Stimulated activated CD8-positive, alpha-beta memory T cell treated with anti-CD3 and anti-CD28 coated beads, Interleukin-12 subunit alpha, Interleukin-12 subunit beta, amount 100 ng/mL, for 24 hours (primary cell): Measurements from ENCODE around the gene SRRD.
A peak's percentile ranks its signal among the peaks of the same experiment; 100 is the strongest.
"Not testable (repeated sequence)": the region's sequence is repeated elsewhere in the genome, so short reads cannot be mapped to it uniquely, and the experiment has no call there.

Source experiments
- DNase-seq: peaks from one replicate; pipeline ENCODE4 v3.0.0-alpha.2; 2020; ENCODE audit errors: extremely low read depth

SRRD gene, protein sequence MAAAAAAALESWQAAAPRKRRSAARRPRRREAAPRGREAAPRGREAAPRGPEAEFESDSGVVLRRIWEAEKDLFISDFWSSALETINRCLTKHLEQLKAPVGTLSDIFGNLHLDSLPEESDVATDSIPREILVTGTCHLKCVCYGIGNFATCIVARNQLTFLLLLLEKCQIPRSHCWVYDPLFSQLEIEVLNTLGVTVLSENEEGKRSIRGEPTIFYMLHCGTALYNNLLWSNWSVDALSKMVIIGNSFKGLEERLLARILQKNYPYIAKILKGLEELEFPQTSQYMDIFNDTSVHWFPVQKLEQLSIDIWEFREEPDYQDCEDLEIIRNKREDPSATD

DNA sequence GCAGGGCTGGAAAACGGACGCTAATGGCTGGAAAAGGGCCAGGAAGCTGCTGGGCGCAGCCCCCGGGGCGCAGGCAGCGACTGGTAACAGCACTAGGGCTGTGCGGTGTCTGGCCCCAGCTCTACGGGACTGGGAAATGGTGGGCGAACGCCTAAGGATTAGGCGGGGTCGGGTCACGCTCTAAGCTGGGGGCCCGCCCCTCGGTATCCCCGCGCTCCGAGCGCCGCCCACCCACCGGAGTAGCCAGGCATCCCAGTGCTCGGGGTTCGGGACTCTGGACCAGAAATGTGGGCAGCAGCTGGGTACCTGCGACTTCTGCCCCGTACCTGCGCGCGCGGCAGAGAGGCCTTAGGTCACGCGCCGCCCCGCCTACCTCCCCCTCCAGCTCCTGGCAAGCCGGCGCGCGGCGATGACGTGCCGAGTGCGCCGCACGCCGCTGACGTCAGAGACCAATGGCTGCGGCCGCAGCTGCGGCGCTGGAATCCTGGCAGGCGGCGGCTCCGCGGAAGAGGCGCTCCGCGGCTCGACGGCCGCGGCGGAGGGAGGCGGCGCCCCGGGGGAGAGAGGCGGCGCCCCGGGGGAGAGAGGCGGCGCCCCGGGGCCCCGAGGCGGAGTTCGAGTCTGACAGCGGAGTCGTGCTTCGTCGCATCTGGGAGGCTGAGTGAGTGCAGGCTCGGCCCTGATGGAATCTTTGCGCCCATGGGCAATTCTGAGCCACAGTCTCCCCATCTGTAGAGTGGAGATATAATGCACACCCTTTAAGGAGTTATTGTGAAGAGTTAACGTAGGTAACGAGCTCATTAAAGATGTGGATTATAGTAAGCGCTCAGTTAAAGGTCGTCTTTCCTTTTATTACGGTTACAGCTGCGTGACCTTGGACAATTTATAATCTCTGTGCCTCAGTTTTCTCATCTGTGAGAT is at the start of gene SRRD, which contains the start of gene HPS4:
Gene SRRD (plus strand): TSS at position 439 of the 921 bp plus-strand sequence. CDS start 14 bp downstream, at position 453.
Gene HPS4 (minus strand): TSS at position 345 of the 921 bp plus-strand sequence. CDS start 2,021 bp downstream, outside the sequence.
- DNase-seq, result peak; percentile 66

DNA sequence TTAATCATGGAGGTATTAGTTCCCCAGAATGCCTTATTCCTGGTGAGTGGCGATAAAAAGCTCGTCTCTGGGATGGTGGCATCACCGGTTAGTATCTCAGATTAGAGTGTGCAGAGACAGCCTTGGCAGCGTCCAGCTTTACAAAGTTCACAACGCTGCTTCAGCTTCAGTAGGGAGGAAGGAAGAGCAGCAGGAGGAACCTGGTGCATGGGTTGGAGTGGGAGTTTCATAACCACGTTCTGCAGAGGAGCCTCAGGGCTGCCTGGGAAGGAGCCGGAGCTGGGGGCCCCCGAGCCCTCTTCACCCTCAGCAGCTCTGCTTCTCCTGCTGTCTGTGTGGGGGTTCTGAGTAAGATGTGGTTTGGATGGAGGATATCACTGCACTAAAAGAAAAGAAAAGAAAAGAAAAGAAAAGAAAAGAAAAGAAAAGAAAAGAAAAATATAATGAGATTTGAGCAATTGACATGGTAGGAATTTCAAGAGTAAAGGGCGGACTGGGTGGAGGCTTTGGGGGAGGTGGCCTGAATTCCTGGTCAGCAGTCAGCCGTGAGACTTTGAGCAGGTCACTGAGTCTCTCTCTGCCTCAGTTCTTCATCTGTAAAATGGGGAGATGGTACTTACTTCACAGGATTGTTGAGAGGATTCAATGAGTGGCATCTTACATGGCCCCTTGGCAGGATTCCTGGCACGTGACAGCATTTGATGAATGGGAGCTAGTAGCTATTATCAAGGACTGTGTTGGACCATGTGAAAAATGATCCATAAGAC is 48.2 kb upstream of the SRRD start:
- no peak for DNase-seq

DNA sequence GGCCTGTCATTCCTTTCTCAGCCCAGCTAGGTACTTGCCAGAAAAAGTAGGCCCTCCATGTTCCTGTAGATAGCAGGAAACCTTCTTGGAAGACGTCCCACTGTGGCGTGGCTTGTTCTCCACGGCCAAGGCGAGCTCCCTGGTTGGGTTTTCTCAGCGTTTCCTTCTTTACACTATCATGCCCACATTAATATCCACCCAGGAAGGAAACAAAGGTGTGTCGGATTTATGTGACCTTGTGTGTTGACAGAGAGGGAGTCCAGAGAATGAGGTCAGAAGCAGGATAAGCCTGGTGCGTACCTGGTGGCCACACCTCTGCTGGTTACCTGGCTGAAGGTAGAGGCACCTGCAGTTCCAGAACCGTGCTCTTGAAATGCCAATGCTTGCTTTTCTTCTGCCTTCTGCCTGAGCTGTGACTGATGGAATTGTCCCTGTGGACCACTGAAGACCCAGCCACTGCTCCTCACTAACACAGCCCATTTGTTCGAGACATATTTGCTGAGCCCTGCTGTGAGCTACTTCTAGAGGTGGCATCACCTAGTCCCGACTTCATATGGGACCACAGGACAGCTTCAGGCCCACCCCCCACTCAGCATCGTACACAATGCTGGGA is 46.7 kb upstream of the SRRD start:
- DNase-seq, result no peak

DNA sequence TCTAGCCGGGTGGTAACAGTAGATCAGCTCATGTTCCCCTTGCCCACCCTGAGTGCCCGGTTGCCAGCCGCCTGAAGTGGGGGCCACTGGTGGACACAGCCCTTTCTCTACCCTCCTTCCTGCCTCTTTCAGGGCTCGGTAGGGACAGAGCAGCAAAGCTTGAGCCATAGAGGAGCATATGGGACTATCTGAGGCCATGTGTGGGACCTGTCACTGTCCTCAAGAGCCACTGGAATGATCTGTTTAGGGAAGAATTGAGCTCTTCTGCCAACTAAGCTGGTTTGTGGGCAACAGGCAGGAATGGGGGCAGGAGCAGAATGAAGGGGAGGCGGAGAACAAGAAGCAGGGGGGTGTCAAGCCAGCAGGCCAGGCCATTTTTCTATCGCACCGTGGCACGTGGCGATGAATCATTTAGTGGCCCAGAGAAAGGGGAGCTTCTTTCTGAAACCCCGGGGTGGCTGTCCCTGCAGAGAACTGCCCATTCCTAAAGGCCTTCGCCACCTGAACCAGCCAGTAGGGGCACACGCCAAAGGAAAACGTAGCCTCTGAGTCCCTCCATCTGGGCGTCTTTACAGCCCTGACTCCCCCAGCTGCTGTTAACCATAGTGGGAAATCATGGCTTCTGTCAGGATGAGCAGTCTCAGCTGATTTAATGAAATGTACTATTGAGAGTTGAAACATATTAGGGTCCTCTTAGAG is 45.8 kb upstream of the SRRD start:
- DNase-seq, result no peak

DNA sequence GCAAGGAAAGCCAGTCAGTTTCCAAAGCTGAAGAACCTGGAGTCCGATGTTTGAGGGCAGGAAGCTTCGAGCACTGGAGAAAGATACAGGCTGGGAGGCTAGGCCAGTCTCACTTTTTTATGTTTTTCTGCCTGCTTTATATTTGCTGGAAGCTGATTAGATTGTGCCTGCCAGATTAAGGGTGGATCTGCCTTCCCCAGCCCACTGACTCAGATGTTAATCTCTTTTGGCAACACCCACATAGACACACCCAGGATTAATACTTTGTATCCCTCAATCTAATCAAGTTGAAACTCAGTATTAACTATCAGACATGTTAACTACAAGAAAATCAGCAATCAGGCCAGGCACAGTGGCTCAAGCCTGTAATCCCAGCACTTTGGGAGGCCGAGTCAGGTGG is 44.9 kb upstream of the SRRD start:
- DNase-seq, result not testable (repeated sequence)

DNA sequence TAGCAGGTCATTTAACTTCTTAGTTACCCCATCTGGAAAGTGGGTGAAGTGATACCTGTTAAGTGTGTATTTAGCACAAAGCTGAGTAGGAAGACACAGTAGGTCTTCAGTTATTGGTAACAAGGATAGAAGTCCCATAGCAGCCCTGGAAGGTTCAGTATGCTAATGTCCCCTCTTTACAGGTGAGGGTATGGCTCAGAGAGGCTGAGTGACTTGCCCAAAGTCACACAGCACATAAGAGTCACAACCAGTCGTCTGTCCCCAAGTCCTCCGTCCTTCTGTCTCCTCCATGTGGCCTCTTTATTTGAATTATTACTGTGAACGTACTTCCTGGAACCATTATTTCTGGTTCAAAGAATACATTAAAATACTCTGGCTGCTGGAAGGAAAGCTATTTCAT is 44.1 kb upstream of the SRRD start:
- DNase-seq, result no peak

DNA sequence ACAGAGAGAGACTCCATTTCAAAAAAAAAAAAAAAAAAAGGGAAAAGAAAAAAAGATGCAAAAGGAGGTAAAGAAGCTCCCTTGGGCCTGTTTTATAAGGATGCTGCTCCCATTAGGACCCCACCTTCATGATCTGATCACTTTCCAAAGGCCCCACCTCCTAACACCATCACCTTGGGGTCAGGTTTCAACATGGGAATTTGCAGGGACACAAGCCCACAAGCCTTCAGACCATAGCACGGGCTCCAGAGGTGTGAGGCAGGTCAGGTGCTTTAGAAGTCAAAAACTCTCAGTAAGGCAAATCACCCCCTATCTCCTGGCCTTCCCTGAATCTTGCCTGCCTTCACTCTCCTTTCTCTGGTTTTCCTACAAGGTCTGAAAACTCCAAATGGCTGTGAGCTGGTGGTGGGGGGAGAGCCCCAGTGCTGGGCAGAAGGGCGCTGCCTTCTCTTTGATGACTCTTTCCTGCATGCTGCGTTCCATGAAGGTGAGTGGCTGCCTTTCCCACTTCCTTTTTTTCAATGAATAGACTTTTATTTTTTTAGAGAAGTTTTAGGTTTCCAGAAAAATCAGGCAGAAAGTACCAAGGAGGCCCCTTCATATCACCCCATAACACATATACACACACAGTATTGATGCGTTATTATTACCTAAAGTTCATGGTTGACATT is 41.5 kb upstream of the SRRD start:
- DNase-seq, result no peak

DNA sequence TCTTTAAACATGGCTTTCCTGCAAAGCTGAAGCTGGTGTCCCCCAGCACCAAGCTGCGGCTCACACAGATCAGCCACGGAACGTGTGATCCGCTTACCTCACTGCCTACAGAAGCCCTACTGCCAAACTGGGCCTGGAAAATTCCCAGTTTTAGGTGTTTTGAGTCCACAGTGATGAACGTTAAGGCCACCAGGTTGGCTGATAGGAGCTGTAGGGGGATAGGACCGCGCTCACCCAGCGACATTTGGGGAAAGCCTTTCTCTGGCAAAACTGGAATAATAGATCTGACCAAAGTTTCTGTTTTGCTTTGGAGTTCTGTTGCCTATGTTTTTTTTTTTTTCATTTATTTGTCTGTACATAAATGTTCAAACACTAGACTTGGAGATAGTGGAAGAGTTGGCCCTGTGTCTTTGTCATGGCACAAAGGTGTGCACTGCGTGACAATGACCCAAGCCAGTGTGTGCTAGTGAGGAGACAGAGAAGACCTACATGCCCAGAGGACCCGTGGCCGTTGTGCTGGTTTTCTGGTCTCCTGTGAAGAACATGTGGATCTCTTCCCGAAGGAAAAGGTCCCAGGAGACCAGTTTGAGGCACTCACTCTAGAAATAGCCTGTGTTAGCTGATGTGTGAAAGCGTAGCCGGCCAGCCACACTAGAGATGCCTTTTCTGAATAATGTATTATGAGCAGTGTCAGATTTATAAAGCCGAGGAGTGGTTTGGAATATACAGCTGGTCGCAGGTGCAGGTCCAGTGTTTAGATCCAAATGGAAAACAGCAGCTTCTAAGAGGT is 39.6 kb upstream of the SRRD start:
- DNase-seq, result no peak

DNA sequence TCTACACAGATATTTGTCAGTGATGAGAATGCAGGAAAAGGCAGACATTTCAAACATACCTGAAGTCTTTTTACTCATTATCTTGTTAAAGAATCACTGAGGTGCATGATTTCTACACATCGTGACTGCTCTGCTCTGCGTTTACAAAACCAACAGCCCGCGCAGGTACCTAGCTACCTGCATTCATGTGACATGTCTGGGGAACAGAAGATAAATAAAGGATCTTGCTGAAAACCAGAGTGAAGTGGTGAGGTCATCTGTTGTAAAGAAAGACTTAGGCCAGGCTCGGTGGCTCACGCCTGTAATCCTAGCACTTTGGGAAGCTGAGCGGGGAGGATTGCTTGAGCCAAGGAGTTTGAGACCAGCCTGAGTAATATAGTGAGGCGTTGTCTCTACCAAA is 38.9 kb upstream of the SRRD start:
- no peak for DNase-seq

DNA sequence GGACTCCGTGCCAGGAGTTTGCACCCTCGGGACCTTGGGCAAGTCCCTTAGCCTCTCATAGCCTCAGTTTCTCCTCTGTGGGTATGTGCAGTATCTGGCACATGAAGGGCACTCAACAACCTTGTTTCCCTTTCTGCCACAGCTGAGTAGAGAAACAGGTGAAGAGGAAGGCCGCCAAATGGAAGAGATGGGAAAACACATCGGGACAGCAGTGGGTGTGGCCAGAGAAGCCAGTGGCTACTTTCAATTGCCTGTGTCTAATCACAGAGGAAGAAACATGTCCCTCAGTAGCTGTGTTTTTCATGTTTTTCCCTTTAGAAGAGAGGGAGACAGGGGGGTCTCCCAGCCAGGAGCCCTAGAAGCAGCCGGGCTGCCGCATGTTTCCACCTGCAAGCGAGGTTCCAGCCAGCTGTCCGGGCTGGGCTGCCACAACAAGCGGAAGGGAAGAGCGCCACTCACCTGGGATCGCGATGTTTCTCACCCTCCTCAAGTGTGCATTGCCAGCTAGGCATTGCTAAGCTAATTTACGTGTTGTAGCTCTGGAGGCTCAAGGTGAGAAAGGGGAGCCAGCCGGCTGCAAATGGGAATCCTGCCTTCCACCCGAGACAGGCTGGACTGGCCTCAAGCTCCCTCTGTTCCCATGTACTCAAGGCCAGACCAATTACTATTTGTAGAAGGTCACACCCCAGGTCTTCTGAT is 38.0 kb upstream of the SRRD start:
- DNase-seq, result no peak

DNA sequence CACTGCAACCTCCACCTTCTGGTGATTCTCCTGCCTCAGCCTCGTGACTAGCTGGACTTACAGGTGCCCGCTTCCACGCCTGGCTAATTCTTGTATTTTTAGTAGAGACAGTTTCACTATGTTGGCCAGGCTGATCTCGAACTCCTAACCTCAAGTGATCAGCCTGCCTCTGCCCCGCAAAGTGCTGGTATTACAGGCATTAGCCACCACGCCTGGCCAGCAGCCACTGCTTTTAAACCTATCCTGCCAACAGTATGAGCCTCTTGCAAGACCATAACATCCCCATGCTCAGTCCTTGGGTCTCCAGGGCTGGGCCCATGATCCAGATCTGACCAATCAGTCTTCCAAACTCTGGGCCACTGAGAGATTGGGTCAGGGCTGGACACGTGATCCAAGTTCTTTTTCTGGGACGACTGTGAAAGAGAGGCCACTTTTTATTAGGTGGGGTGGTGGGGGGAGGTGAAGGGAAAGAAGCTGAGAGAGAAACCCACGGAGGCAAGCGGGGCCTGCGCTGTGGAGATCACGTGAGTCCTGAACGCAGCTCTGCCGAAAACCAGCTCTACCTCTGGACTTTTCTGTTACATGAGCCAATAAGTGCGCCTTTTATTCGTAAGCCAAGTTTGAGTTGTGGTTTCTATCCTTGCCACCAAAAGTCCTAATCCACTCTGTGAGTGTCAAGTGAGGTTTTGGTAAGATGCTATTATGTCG is 36.7 kb upstream of the SRRD start:
- DNase-seq, result no peak

DNA sequence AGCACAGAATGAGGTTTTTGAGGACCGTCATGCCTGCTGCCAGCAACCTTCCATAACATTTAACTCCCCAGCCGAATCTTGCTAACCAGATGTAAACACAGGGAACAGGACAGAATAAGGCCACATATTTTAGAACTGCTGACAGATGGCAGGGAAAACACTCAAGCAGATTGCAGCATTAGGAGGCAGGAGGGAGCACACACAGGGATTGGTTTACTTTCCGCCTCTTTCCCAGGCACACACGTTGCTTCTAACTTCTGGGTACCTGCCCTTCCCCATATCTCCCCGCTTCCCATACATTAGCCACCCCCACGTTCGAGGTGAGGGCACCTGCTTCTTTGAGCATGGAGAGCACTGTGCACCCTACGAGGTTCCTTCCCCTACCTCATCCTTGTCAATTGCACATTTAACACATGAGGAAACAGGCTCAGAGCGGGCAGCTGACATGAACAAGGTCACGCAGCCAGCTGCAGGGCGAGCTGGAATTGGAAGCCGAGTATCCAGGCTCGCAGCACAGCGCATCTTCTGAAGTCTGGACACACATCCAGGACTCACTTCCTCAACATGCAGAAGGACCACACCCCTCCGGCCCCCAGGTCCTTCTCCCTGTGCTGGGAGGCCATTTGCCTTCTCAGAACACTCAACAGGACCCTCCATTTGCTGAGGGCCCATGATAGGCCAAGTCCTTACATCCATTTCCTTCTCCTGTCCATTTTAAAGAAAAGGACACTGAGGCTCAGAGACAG is 35.9 kb upstream of the SRRD start:
- no peak for DNase-seq

DNA sequence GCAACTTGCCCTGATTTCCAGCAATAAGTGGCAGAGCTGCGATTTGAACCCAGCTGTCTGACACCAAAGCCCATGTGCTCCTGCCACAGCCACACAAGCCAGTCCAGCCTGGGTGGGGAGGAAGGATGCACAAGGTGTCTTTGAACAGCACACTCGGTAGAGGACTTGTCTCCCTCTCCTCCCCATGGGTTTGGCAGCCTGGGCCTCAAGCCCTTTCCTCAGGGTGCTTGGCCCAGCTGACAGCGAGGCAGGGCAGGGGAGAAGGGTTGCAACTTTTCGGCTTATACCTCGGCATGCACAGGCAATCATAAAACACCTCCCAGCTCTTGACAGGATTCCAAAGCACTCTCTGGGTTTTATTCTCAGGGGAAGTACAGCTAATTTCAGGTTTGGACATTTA is 35.3 kb upstream of the SRRD start:
- DNase-seq, result no peak

DNA sequence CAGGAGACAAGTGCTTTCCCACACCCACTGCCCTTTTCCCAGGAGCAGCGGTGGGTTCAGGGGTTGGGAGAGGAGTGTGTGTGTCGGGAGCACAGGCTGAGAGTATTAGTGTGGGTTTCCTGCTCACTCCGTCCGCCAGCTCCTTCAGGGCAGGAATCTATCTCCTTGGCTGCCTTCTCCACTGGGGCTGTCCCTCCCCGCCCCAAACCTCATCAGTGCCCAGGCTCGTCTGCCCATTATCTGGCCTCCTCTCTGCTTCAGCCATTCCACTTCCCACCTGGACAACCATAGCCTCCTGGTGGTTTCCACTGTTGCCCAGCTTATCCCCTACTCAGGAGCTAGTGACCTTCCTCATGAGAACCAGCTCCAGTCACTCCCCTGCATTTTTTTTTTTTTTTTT is 34.7 kb upstream of the SRRD start:
- no peak for DNase-seq

DNA sequence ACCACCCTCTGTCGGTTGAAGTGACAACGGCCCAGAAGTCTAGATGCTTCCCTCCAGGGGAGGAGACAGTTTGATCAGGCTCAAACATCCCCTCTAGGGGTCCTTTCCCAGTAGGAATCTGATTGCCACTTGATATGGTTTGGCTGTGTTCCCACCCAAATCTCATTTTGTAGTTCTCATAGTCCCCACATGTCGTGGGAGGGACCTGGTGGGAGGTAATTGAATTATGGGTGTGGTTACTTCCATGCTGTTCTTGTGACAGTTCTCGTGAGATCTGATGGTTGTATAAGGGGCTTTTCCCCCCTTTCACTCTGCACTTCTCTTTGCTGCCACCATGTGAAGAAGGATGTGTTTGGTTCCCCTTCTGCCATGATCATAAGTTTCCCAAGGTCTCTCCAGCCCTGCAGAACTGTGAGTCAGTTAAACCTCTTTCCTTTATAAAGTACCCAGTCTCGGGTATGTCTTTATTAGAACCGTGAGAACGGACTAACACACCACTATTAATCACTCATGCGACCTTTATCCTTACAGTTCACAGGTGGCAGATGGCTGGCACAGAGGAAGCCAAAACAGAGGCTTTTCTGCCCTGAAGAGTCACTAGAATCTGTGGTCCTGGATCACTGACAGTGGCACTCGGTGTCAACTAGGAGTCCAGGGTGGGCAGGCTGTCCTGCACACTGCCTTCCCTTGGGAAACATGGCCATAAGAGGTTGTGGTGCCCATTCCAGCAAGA is 33.1 kb upstream of the SRRD start:
- DNase-seq, result no peak

DNA sequence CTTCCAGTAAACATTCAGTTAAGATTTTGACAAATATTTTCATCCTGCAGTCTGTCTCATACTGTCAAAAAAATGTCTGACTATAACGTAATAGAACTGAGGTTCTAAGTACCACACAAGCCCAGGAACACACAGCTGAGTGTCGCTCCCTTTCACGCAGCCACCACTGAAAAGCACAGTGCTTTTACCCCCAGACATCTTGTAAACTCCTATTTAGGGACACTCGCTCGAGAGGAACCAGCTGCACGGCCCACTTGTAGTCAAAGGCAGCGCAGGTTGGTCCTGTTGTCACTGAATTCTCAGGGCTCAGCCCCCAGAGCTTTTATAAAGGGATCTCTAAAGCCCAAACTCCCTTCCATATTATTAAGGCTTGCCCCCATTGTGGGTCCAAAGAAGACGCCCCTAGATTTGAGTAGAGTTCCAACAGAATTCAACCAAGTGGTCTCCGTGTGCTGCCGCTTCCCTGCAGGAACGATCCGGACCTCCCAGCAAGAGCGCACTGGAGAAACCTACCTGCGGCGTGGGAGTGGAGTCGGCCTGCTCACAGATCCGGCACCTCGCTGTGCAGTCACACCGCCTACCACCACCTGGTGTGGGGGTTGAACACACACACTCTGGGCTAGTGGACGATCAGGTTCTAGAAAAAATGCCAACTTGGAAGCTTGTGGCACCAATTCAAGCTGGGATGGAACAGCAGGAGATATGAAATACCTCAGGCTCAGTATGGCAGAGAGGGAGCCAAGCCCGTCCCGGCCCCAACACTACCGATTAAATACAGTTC is 31.3 kb upstream of the SRRD start:
- DNase-seq, result no peak
